ENCODE measurements around the gene MRPS24. TPM values are rescaled to one million over a fixed set of nuclear protein-coding genes. Genes with fewer than 3 reads are reported as not detected.

Gene MRPS24
- total RNA-seq (10 to 100 TPM; 52.2 to 52.7 TPM), polyA plus RNA-seq (100 to 1,000 TPM; 130 to 136 TPM)

DNA sequence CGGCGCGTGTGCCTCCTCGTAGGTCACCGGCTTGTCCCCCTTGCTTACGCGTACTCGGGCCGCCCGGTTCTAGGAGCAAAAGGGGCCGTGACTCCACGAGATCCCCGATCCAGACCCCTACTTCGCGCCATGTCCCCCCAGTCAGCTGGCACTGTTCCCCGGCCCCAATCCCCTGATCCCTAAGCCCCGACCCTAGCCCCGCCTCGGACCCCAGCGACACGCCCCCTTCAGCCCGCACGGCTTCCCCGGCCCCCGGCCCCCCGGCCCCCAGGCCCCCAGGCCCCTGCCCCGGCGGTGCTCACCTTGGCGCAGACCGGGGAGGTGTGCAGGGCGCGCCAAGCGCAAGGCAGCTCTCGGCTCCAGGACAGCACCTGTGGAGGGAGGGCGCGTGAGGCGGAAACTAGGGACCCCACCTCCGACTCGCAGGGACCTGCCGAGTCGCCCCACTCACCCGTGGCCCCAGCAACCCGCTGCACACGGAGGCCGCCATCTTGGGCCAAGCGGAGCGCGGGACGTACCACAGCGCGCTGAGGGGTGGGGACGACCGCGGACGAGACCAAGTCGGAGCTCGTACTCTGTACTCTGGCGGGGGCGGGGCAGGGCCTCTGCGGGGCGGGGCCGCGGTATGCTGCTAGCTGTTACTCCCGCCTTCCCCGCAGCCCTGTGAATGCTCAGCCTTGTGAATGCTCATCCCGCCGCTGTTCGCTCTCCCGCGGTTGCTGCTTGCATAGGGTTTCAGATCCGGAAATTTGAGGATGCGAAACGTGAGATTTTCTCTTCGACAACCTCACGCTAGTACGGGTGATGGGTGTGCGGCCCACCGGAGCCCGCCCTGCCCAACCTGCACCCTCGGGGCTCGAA lies at the start of gene MRPS24:
Gene MRPS24, minus strand, starts transcription at position 512 of the 861 bp plus-strand sequence. Its CDS starts 22 bp downstream, at position 490.
- CTCF ChIA-PET (ENCODE audit: partially characterized antibody) = interaction anchor here (1.1 to 1.8 kb wide), 2 partner anchors 30 to 31 kb away, joined by 3 to 8 read pairs; no protein-coding TSS in a partner anchor
- Mint-ChIP-seq H3K27me3 (no peaks in the 10 kb centered on the region), H3K4me1 (peaks cover 8 to 31% (median 18%) of the 10 kb centered on the region in 4 donors)

GRCh38 chr7:43915907-43916306 lies 46.6 kb upstream of the MRPS24 start:
- DNase-seq = no peak
- intact Hi-C loops (cut with micrococcal nuclease) = no loop called here
- Mint-ChIP-seq H3K4me3 (no peak overlapping the region), H3K27ac (no peak overlapping the region), H3K9me3 (peaks cover 0 to 3% (median 0%) of the 10 kb centered on the region in 8 donors), H3K27me3 (no peaks in the 10 kb centered on the region), H3K36me3 (peaks cover 5 to 13% of the 10 kb centered on the region in 2 donors), H3K4me1 (peaks cover 0 to 14% (median 2%) of the 10 kb centered on the region in 4 donors)
- H3K4me1 ChIP-seq (ENCODE audit: insufficient read depth, low read length) = no peaks in the 10 kb centered on the region
- no peaks in the 10 kb centered on the region for H3K9me3 ChIP-seq (ENCODE audit: control insufficient read depth in 1 of 2, low read length in 2 of 2)
- H3K27ac ChIP-seq (ENCODE audit: low read depth, low read length) = no peak overlapping the region
- H3K36me3 ChIP-seq (ENCODE audit: insufficient read depth, low read length) = no peaks in the 10 kb centered on the region
- CTCF ChIA-PET (ENCODE audit: partially characterized antibody) = no interaction called here
- POLR2A ChIA-PET (ENCODE audit: partially characterized antibody) = no interaction called here
- H3K27me3 ChIP-seq (ENCODE audit: insufficient read depth, low read length) = no peaks in the 10 kb centered on the region
- no peak overlapping the region for H3K4me3 ChIP-seq (ENCODE audit: low read length in 2 of 2)

More for the DNA sequence above, at the start of gene MRPS24:
- Mint-ChIP-seq H3K9me3 (no peaks in the 10 kb centered on the region), H3K36me3 (peaks cover 21 to 37% of the 10 kb centered on the region in 2 donors), H3K27ac (peak within 1 kb of the TSS; percentile 89 to 95 (median 94)), H3K4me3 (peak within 1 kb of the TSS; percentile 91 to 97 (median 93))
- intact Hi-C loops (cut with micrococcal nuclease) = loop anchor here (1.0 to 5.0 kb wide), 3 partner anchors 37 to 253 kb away; partner anchors contain the start of genes POLD2, UBE2D4 and URGCP
- H3K36me3 ChIP-seq (ENCODE audit: insufficient read depth, low read length) = peaks cover 17% of the 10 kb centered on the region
- peak within 1 kb of the TSS; percentile 54 for H3K27ac ChIP-seq (ENCODE audit: low read depth, low read length)
- H3K4me3 ChIP-seq (ENCODE audit: low read length in 2 of 2) = peak within 1 kb of the TSS; percentile 79 to 86
- H3K4me1 ChIP-seq (ENCODE audit: insufficient read depth, low read length) = peaks cover 20% of the 10 kb centered on the region
- no peaks in the 10 kb centered on the region for H3K9me3 ChIP-seq (ENCODE audit: control insufficient read depth in 1 of 2, low read length in 2 of 2)
- no peaks in the 10 kb centered on the region for H3K27me3 ChIP-seq (ENCODE audit: insufficient read depth, low read length)
- peak; percentile 91 to 94 (median 91) for DNase-seq
- POLR2A ChIA-PET (ENCODE audit: partially characterized antibody) = interaction anchor here (0.6 to 1.9 kb wide), 17 partner anchors 9 to 937 kb away, joined by 3 to 15 read pairs (median 5); partner anchors contain the start of genes MRPL32, POLD2, PSMA2 and STK17A

- no peak for DNase-seq
- no peaks in the 10 kb centered on the region for H3K4me1 ChIP-seq (ENCODE audit: insufficient read depth, low read length)
- intact Hi-C loops (cut with micrococcal nuclease) = no loop called here
- ChIA-PET CTCF (ENCODE audit: partially characterized antibody) (no interaction called here), POLR2A (ENCODE audit: partially characterized antibody) (no interaction called here)
- Mint-ChIP-seq H3K36me3 (peaks cover 3 to 11% of the 10 kb centered on the region in 2 donors), H3K4me1 (peaks cover 0 to 12% (median under 1%) of the 10 kb centered on the region in 4 donors), H3K27me3 (no peaks in the 10 kb centered on the region), H3K9me3 (peaks cover 0 to 3% (median 0%) of the 10 kb centered on the region in 8 donors), H3K4me3 (no peak overlapping the region), H3K27ac (no peak overlapping the region)
- no peak overlapping the region for H3K27ac ChIP-seq (ENCODE audit: low read depth, low read length)
- no peak overlapping the region for H3K4me3 ChIP-seq (ENCODE audit: low read length in 2 of 2)
- H3K36me3 ChIP-seq (ENCODE audit: insufficient read depth, low read length) = no peaks in the 10 kb centered on the region
- no peaks in the 10 kb centered on the region for H3K9me3 ChIP-seq (ENCODE audit: control insufficient read depth in 1 of 2, low read length in 2 of 2)
- no peaks in the 10 kb centered on the region for H3K27me3 ChIP-seq (ENCODE audit: insufficient read depth, low read length)
Measured at GRCh38 chr7:43914795-43915194, 45.5 kb upstream of the MRPS24 start.

GRCh38 chr7:43906331-43907010 lies 37.2 kb upstream of the MRPS24 start, which contains the start of gene URGCP:
URGCP (minus strand) TSS chr7:43906596; CDS start chr7:43906575, 21 bp downstream.
- H3K27me3 ChIP-seq (ENCODE audit: insufficient read depth, low read length) = no peaks in the 10 kb centered on the region
- ChIA-PET CTCF (ENCODE audit: partially characterized antibody) (no interaction called here), POLR2A (ENCODE audit: partially characterized antibody) (interaction anchor here (2.2 kb wide), 1 partner anchor 19 kb away, joined by 18 read pairs; the partner anchor contains the start of gene UBE2D4)

GRCh38 chr7:43905956-43906330 lies 36.6 kb upstream of the MRPS24 start:
- H3K27me3 ChIP-seq (ENCODE audit: insufficient read depth, low read length) = no peaks in the 10 kb centered on the region
- H3K4me3 ChIP-seq (ENCODE audit: low read length in 2 of 2) = peak overlapping the region; percentile 6 to 70
- Mint-ChIP-seq H3K36me3 (peaks cover 0 to 6% of the 10 kb centered on the region in 2 donors), H3K27ac (peak overlapping the region; percentile 84 to 98 (median 96)), H3K4me1 (peaks cover 22 to 49% (median 33%) of the 10 kb centered on the region in 4 donors), H3K4me3 (peak overlapping the region; percentile 94 to 98 (median 97)), H3K9me3 (no peaks in the 10 kb centered on the region), H3K27me3 (no peaks in the 10 kb centered on the region)
- ChIA-PET POLR2A (ENCODE audit: partially characterized antibody) (interaction anchor here (1.4 to 2.2 kb wide), 2 partner anchors 21 to 37 kb away, joined by 7 to 12 read pairs; partner anchors contain the start of genes MRPS24 and UBE2D4), CTCF (ENCODE audit: partially characterized antibody) (no interaction called here)
- peaks cover 28% of the 10 kb centered on the region for H3K4me1 ChIP-seq (ENCODE audit: insufficient read depth, low read length)
- no peaks in the 10 kb centered on the region for H3K9me3 ChIP-seq (ENCODE audit: control insufficient read depth in 1 of 2, low read length in 2 of 2)
- intact Hi-C loops (cut with micrococcal nuclease) = loop anchor here (1.0 kb wide), 2 partner anchors 20 to 37 kb away; partner anchors contain the start of genes MRPS24 and UBE2D4
- H3K27ac ChIP-seq (ENCODE audit: low read depth, low read length) = peak overlapping the region; percentile 46
- H3K36me3 ChIP-seq (ENCODE audit: insufficient read depth, low read length) = no peaks in the 10 kb centered on the region
- DNase-seq = peak; percentile 16 to 34 (median 21)

More at GRCh38 chr7:43906331-43907010, 37.2 kb upstream of the MRPS24 start, which contains the start of gene URGCP:
- H3K27ac ChIP-seq (ENCODE audit: low read depth, low read length) = peak within 1 kb of the TSS; percentile 62
- H3K36me3 Mint-ChIP-seq = peaks cover 0 to 6% of the 10 kb centered on the region in 2 donors
- H3K36me3 ChIP-seq (ENCODE audit: insufficient read depth, low read length) = no peaks in the 10 kb centered on the region
- intact Hi-C loops (cut with micrococcal nuclease) = loop anchor here (1.0 kb wide), 2 partner anchors 20 to 37 kb away; partner anchors contain the start of genes MRPS24 and UBE2D4
- H3K27me3 Mint-ChIP-seq = no peaks in the 10 kb centered on the region
- no peaks in the 10 kb centered on the region for H3K9me3 Mint-ChIP-seq
- H3K4me3 Mint-ChIP-seq = peak within 1 kb of the TSS; percentile 94 to 98 (median 97)
- H3K4me1 Mint-ChIP-seq = peaks cover 22 to 44% (median 32%) of the 10 kb centered on the region in 4 donors
- peak; percentile 42 to 55 (median 51) for DNase-seq
- H3K9me3 ChIP-seq (ENCODE audit: control insufficient read depth in 1 of 2, low read length in 2 of 2) = no peaks in the 10 kb centered on the region
- peaks cover 26% of the 10 kb centered on the region for H3K4me1 ChIP-seq (ENCODE audit: insufficient read depth, low read length)
- peak within 1 kb of the TSS; percentile 36 to 70 for H3K4me3 ChIP-seq (ENCODE audit: low read length in 2 of 2)
- H3K27ac Mint-ChIP-seq = peak within 1 kb of the TSS; percentile 84 to 98 (median 96)

- H3K9me3 ChIP-seq (ENCODE audit: control insufficient read depth in 1 of 2, low read length in 2 of 2) = no peaks in the 10 kb centered on the region
- Mint-ChIP-seq H3K27ac (peak overlapping the region; percentile 84 to 98 (median 96)), H3K4me3 (peak overlapping the region; percentile 94 to 98 (median 97)), H3K36me3 (peaks cover 0 to 6% of the 10 kb centered on the region in 2 donors), H3K27me3 (no peaks in the 10 kb centered on the region), H3K4me1 (peaks cover 22 to 50% (median 33%) of the 10 kb centered on the region in 4 donors), H3K9me3 (no peaks in the 10 kb centered on the region)
- ChIA-PET CTCF (ENCODE audit: partially characterized antibody) (no interaction called here), POLR2A (ENCODE audit: partially characterized antibody) (interaction anchor here (1.4 to 2.2 kb wide), 2 partner anchors 22 to 36 kb away, joined by 7 to 12 read pairs; partner anchors contain the start of genes MRPS24 and UBE2D4)
- no peaks in the 10 kb centered on the region for H3K36me3 ChIP-seq (ENCODE audit: insufficient read depth, low read length)
- H3K27me3 ChIP-seq (ENCODE audit: insufficient read depth, low read length) = no peaks in the 10 kb centered on the region
- intact Hi-C loops (cut with micrococcal nuclease) = no loop called here
- peaks cover 28% of the 10 kb centered on the region for H3K4me1 ChIP-seq (ENCODE audit: insufficient read depth, low read length)
- peak overlapping the region; percentile 6 to 70 for H3K4me3 ChIP-seq (ENCODE audit: low read length in 2 of 2)
- H3K27ac ChIP-seq (ENCODE audit: low read depth, low read length) = peak overlapping the region; percentile 46
- DNase-seq = peak in 1 of 5 donors; percentile 30
Measured at GRCh38 chr7:43905209-43905946, 36.1 kb upstream of the MRPS24 start.
